Stimulated activated CD4-positive, alpha-beta T cell treated with anti-CD3 and anti-CD28 coated beads, TNF-alpha, amount 100 ng/mL, for 24 hours (primary cell): Measurements from ENCODE around the gene VLDLR.

Experiments used
- DNase-seq, 3 experiments: peaks; one replicate each; pipeline ENCODE4 v3.0.0-alpha.2; 2020; ENCODE audit warnings: low read depth in 3 of 3

VLDLR gene

GRCh38 chr9:2620919-2621721 lies 467 bp upstream of the VLDLR start:
- DNase-seq, result peak in 2 of 3 experiments; percentile 18 to 67

GRCh38 chr9:2622461-2623287 lies 1.1 kb downstream of the VLDLR start:
- DNase-seq, result peak in 1 of 3 experiments; percentile 16

GRCh38 chr9:2623288-2624050 lies 1.9 kb downstream of the VLDLR start:
- DNase-seq, result no peak

- DNase-seq, result no peak
Measured at GRCh38 chr9:2624051-2624682, 2.6 kb downstream of the VLDLR start.

GRCh38 chr9:2625427-2625826 lies 3.8 kb downstream of the VLDLR start:
- DNase-seq, result no peak

GRCh38 chr9:2628919-2629318 lies 7.3 kb downstream of the VLDLR start:
- DNase-seq, result no peak

- no peak for DNase-seq
Measured at GRCh38 chr9:2630158-2630557, 8.6 kb downstream of the VLDLR start.

GRCh38 chr9:2631263-2631662 lies 9.7 kb downstream of the VLDLR start:
- no peak for DNase-seq

- DNase-seq, result no peak
Measured at GRCh38 chr9:2634153-2634552, 12.6 kb downstream of the VLDLR start.

- no peak for DNase-seq
Measured at GRCh38 chr9:2634818-2635217, 13.2 kb downstream of the VLDLR start.

- no peak for DNase-seq
Measured at GRCh38 chr9:2635922-2636321, 14.3 kb downstream of the VLDLR start.

- no peak for DNase-seq
Measured at GRCh38 chr9:2637390-2637789, 15.8 kb downstream of the VLDLR start.

GRCh38 chr9:2638871-2639673 lies 17.5 kb downstream of the VLDLR start:
- no peak for DNase-seq

GRCh38 chr9:2639786-2640185 lies 18.2 kb downstream of the VLDLR start:
- DNase-seq, result no peak

GRCh38 chr9:2640570-2640969 lies 19.0 kb downstream of the VLDLR start:
- no peak for DNase-seq

GRCh38 chr9:2641033-2641432 lies 19.4 kb downstream of the VLDLR start:
- DNase-seq, result no peak

GRCh38 chr9:2642068-2642467 lies 20.5 kb downstream of the VLDLR start:
- DNase-seq, result no peak

GRCh38 chr9:2645569-2645968 lies 24.0 kb downstream of the VLDLR start:
- DNase-seq, result no peak

- no peak for DNase-seq
Measured at GRCh38 chr9:2655411-2655901, 33.9 kb downstream of the VLDLR start.

GRCh38 chr9:2657427-2657826 lies 35.8 kb downstream of the VLDLR start:
- no peak for DNase-seq

- DNase-seq, result no peak
Measured at GRCh38 chr9:2662496-2662895, 40.9 kb downstream of the VLDLR start.
